ENCODE results near the gene CNNM3. TPM values are rescaled to one million over a fixed set of nuclear protein-coding genes. Genes with fewer than 3 reads are reported as not detected.

The CNNM3 gene
- total RNA-seq, 2 donors from 2014 or later = 29.7 to 29.8 TPM

GRCh38 chr2:96881349-96882195, 65.5 kb downstream of the CNNM3 start:
- Histone ChIP-seq H3K27me3 (replicated peaks; ENCODE audit: insufficient read depth) (no peaks in the 10 kb centered on the region), H3K4me1 (replicated peaks) (no peaks in the 10 kb centered on the region), H3K27ac (peak overlapping the region; percentile 60 to 69), H3K9me3 (no peaks in the 10 kb centered on the region), H3K4me3 (no peak overlapping the region), H3K36me3 (no peaks in the 10 kb centered on the region)
- intact Hi-C loops (cut with DNase I) = no loop called here
- DNase-seq (ENCODE audit: low spot score) = no peak
- TF ChIP-seq CTCF (IDR thresholded peaks at IDR 0.05) = no peak
- no peak for TF ChIP-seq POLR2AphosphoS5 (IDR thresholded peaks at IDR 0.05)
- no peak for TF ChIP-seq POLR2A (IDR thresholded peaks at IDR 0.05)
- 78% methylated on average over 10 of the region's 10 CpGs for WGBS

- H3K4me1 ChIP-seq (replicated peaks) = peaks cover 2% of the 10 kb centered on the region
- intact Hi-C loops (cut with DNase I) = no loop called here
- no peaks in the 10 kb centered on the region for H3K36me3 ChIP-seq
- H3K9me3 ChIP-seq = no peaks in the 10 kb centered on the region
- H3K4me3 ChIP-seq = no peak overlapping the region
- H3K27ac ChIP-seq = peak overlapping the region; percentile 60 to 69
- H3K27me3 ChIP-seq (replicated peaks; ENCODE audit: insufficient read depth) = no peaks in the 10 kb centered on the region
- TF ChIP-seq POLR2A (IDR thresholded peaks at IDR 0.05) (peak; percentile 21), POLR2AphosphoS5 (IDR thresholded peaks at IDR 0.05) (peak; percentile 35), CTCF (IDR thresholded peaks at IDR 0.05) (no peak)
- peak; percentile 53 for DNase-seq (ENCODE audit: low spot score)
- WGBS = 52% methylated on average over 12 of the region's 12 CpGs
These were observed 66.2 kb downstream of the CNNM3 start for GRCh38 chr2:96882230-96882629.

- Histone ChIP-seq H3K27ac (peak overlapping the region; percentile 60 to 69), H3K4me1 (replicated peaks) (peaks cover 9% of the 10 kb centered on the region), H3K36me3 (no peaks in the 10 kb centered on the region), H3K4me3 (no peak overlapping the region), H3K27me3 (replicated peaks; ENCODE audit: insufficient read depth) (no peaks in the 10 kb centered on the region), H3K9me3 (no peaks in the 10 kb centered on the region)
- 49% methylated on average over 5 of the region's 8 CpGs for WGBS
- intact Hi-C loops (cut with DNase I) = no loop called here
- TF ChIP-seq POLR2AphosphoS5 (IDR thresholded peaks at IDR 0.05) (no peak), POLR2A (IDR thresholded peaks at IDR 0.05) (no peak), CTCF (IDR thresholded peaks at IDR 0.05) (no peak)
- DNase-seq (ENCODE audit: low spot score) = no peak
These were observed 66.8 kb downstream of the CNNM3 start for GRCh38 chr2:96882906-96883305.

GRCh38 chr2:96883306-96883705, 67.2 kb downstream of the CNNM3 start:
- H3K27ac ChIP-seq = peak overlapping the region; percentile 60 to 69
- H3K9me3 ChIP-seq = no peaks in the 10 kb centered on the region
- DNase-seq (ENCODE audit: low spot score) = no peak
- no peaks in the 10 kb centered on the region for H3K27me3 ChIP-seq (replicated peaks; ENCODE audit: insufficient read depth)
- peaks cover 13% of the 10 kb centered on the region for H3K4me1 ChIP-seq (replicated peaks)
- no peak overlapping the region for H3K4me3 ChIP-seq
- H3K36me3 ChIP-seq = no peaks in the 10 kb centered on the region
- 78% methylated on average over 9 of the region's 9 CpGs for WGBS
- intact Hi-C loops (cut with DNase I) = no loop called here
- TF ChIP-seq CTCF (IDR thresholded peaks at IDR 0.05) = no peak

MicroRNA genes within 50 kb of the gene (microRNA counts, 767-probe panel; counts per million panel counts)
- 0 to 431 counts per million in 2 donors for microRNA hsa-miR-3127-5p

Small RNA genes within 50 kb of the gene (microRNA-seq; reads per million reads assigned to microRNA genes)
- gene MIR3127 = 2.1 reads per million, percentile 30 among the genes with 10 or more reads in this experiment

Small RNA genes within 50 kb of the gene (small RNA-seq; reads per million reads assigned to genes)
- 0.60 to 1.6 reads per million in 2 donors for gene MIR3127

Other genes with a start within 250 kb of the CNNM3 start
- gene KANSL3, start 178.0 kb upstream of the CNNM3 start, total RNA-seq = 10 to 100 TPM; 41.3 to 70.0 TPM
- gene FER1L5, start 173.5 kb upstream of the CNNM3 start, total RNA-seq = 1 to 10 TPM in 1 of 2 donors, under 1 TPM in 1; 0.59 to 2.3 TPM
- 10 to 100 TPM; 26.1 to 26.8 TPM for gene LMAN2L, start 76.2 kb upstream of the CNNM3 start, total RNA-seq
- gene CNNM4, start 55.4 kb upstream of the CNNM3 start, total RNA-seq = 10 to 100 TPM in 1 of 2 donors, 1 to 10 TPM in 1; 9.2 to 13.9 TPM
- gene ANKRD23, start 27.8 kb downstream of the CNNM3 start, total RNA-seq = 10 to 100 TPM; 11.4 to 15.2 TPM
- gene ANKRD39, start 41.7 kb downstream of the CNNM3 start, total RNA-seq = 10 to 100 TPM; 21.2 to 38.7 TPM
- 10 to 100 TPM; 35.8 to 45.9 TPM for gene SEMA4C, start 53.8 kb downstream of the CNNM3 start, total RNA-seq
- gene FAM178B, start 170.3 kb downstream of the CNNM3 start, total RNA-seq = 10 to 100 TPM in 1 of 2 donors, not detected in 1; 13.9 TPM

All from prostate gland (tissue), 2 donors.